Muscle layer of colon (tissue), 2 donors: Measurements from ENCODE around the gene HS3ST5.
"Not testable (repeated sequence)": the region's sequence is repeated elsewhere in the genome, so short reads cannot be mapped to it uniquely, and the experiment has no call there.

ENCODE experiments used
- H3K27ac ChIP-seq: one replicate; pipeline ENCODE4 v1.7.0; 2013; ENCODE audit warnings: low read depth, mild to moderate bottlenecking, low read length, moderate library complexity
- H3K27me3 ChIP-seq, 2 donors: one replicate each; pipeline ENCODE4 v1.7.0; 2013; ENCODE audit warnings: low read length in 2 of 2, mild to moderate bottlenecking in 2 of 2; ENCODE audit not compliant: insufficient read depth in 2 of 2, control insufficient read depth in 1 of 2
- H3K36me3 ChIP-seq: one replicate; pipeline ENCODE4 v1.7.0; 2013; ENCODE audit warnings: mild to moderate bottlenecking, low read length; ENCODE audit not compliant: insufficient read depth
- H3K4me1 ChIP-seq: one replicate; pipeline ENCODE4 v1.7.0; 2013; ENCODE audit warnings: mild to moderate bottlenecking, low read length; ENCODE audit not compliant: insufficient read depth
- H3K4me3 ChIP-seq, 2 donors: one replicate each; pipeline ENCODE4 v1.7.0; 2013; ENCODE audit warnings: low read length in 2 of 2, low read depth in 1 of 2, mild to moderate bottlenecking in 1 of 2, moderate library complexity in 1 of 2
- H3K9ac ChIP-seq: one replicate; pipeline ENCODE4 v1.7.0; 2013; ENCODE audit warnings: low read length
- H3K9me3 ChIP-seq: one replicate; pipeline ENCODE4 v1.7.0; 2013; ENCODE audit warnings: mild to moderate bottlenecking, low read length
- donor health status: abdominal sarcoma.
- donor health status: Adenocarcinoma of cecum.

Gene HS3ST5

GRCh38 chr6:114218437-114219340 lies 124.1 kb downstream of the HS3ST5 start:
- Histone ChIP-seq H3K9me3 (no peaks in the 10 kb centered on the region), H3K27ac (no peak overlapping the region), H3K4me1 (no peaks in the 10 kb centered on the region), H3K27me3 (no peaks in the 10 kb centered on the region), H3K36me3 (no peaks in the 10 kb centered on the region), H3K9ac (no peak overlapping the region), H3K4me3 (no peak overlapping the region)

GRCh38 chr6:114217996-114218395 lies 124.8 kb downstream of the HS3ST5 start:
- H3K27ac ChIP-seq, H3K9ac ChIP-seq, H3K4me3 ChIP-seq, H3K27me3 ChIP-seq, H3K4me1 ChIP-seq, H3K9me3 ChIP-seq, H3K36me3 ChIP-seq: not testable (repeated sequence)

- Histone ChIP-seq H3K36me3 (no peaks in the 10 kb centered on the region), H3K9me3 (no peaks in the 10 kb centered on the region), H3K27me3 (no peaks in the 10 kb centered on the region), H3K4me1 (no peaks in the 10 kb centered on the region), H3K27ac (no peak overlapping the region), H3K9ac (no peak overlapping the region), H3K4me3 (no peak overlapping the region)
Measured at GRCh38 chr6:114216789-114217467, 125.9 kb downstream of the HS3ST5 start.

- no peaks in the 10 kb centered on the region for H3K36me3 ChIP-seq
- H3K4me3 ChIP-seq: no peak overlapping the region
- no peak overlapping the region for H3K27ac ChIP-seq
- no peaks in the 10 kb centered on the region for H3K27me3 ChIP-seq
- H3K4me1 ChIP-seq: no peaks in the 10 kb centered on the region
- no peaks in the 10 kb centered on the region for H3K9me3 ChIP-seq
- no peak overlapping the region for H3K9ac ChIP-seq
Measured at GRCh38 chr6:114210467-114210866, 132.4 kb downstream of the HS3ST5 start.

- Histone ChIP-seq H3K4me3 (no peak overlapping the region), H3K27ac (no peak overlapping the region), H3K36me3 (no peaks in the 10 kb centered on the region), H3K9me3 (no peaks in the 10 kb centered on the region), H3K4me1 (no peaks in the 10 kb centered on the region), H3K27me3 (no peaks in the 10 kb centered on the region), H3K9ac (no peak overlapping the region)
Measured at GRCh38 chr6:114203460-114203859, 139.4 kb downstream of the HS3ST5 start.

- Histone ChIP-seq H3K9me3 (no peaks in the 10 kb centered on the region), H3K27ac (no peak overlapping the region), H3K4me1 (no peaks in the 10 kb centered on the region), H3K27me3 (no peaks in the 10 kb centered on the region), H3K9ac (no peak overlapping the region), H3K4me3 (no peak overlapping the region), H3K36me3 (no peaks in the 10 kb centered on the region)
Measured at GRCh38 chr6:114202389-114202788, 140.4 kb downstream of the HS3ST5 start.

GRCh38 chr6:114200891-114201290 lies 141.9 kb downstream of the HS3ST5 start:
- Histone ChIP-seq H3K9me3 (no peaks in the 10 kb centered on the region), H3K9ac (no peak overlapping the region), H3K4me1 (no peaks in the 10 kb centered on the region), H3K36me3 (no peaks in the 10 kb centered on the region), H3K4me3 (no peak overlapping the region), H3K27me3 (no peaks in the 10 kb centered on the region), H3K27ac (no peak overlapping the region)

GRCh38 chr6:114195631-114196403 lies 147.0 kb downstream of the HS3ST5 start:
- H3K36me3 ChIP-seq: no peaks in the 10 kb centered on the region
- no peaks in the 10 kb centered on the region for H3K9me3 ChIP-seq
- no peaks in the 10 kb centered on the region for H3K27me3 ChIP-seq
- no peak overlapping the region for H3K27ac ChIP-seq
- H3K4me1 ChIP-seq: no peaks in the 10 kb centered on the region
- no peak overlapping the region for H3K9ac ChIP-seq
- no peak overlapping the region for H3K4me3 ChIP-seq

- no peaks in the 10 kb centered on the region for H3K27me3 ChIP-seq
- H3K9ac ChIP-seq: no peak overlapping the region
- no peaks in the 10 kb centered on the region for H3K36me3 ChIP-seq
- no peaks in the 10 kb centered on the region for H3K9me3 ChIP-seq
- no peaks in the 10 kb centered on the region for H3K4me1 ChIP-seq
- no peak overlapping the region for H3K27ac ChIP-seq
- no peak overlapping the region for H3K4me3 ChIP-seq
Measured at GRCh38 chr6:114195027-114195365, 147.8 kb downstream of the HS3ST5 start.

- Histone ChIP-seq H3K27ac (no peak overlapping the region), H3K9ac (no peak overlapping the region), H3K4me1 (no peaks in the 10 kb centered on the region), H3K36me3 (no peaks in the 10 kb centered on the region), H3K27me3 (no peaks in the 10 kb centered on the region), H3K4me3 (no peak overlapping the region), H3K9me3 (no peaks in the 10 kb centered on the region)
Measured at GRCh38 chr6:114194362-114195026, 148.3 kb downstream of the HS3ST5 start.

- Histone ChIP-seq H3K9ac (no peak overlapping the region), H3K4me3 (no peak overlapping the region), H3K36me3 (no peaks in the 10 kb centered on the region), H3K27me3 (no peaks in the 10 kb centered on the region), H3K4me1 (no peaks in the 10 kb centered on the region), H3K9me3 (no peaks in the 10 kb centered on the region), H3K27ac (no peak overlapping the region)
Measured at GRCh38 chr6:114187563-114187962, 155.3 kb downstream of the HS3ST5 start.
